ENCODE data around the gene KIAA2012.

KIAA2012 gene

DNA sequence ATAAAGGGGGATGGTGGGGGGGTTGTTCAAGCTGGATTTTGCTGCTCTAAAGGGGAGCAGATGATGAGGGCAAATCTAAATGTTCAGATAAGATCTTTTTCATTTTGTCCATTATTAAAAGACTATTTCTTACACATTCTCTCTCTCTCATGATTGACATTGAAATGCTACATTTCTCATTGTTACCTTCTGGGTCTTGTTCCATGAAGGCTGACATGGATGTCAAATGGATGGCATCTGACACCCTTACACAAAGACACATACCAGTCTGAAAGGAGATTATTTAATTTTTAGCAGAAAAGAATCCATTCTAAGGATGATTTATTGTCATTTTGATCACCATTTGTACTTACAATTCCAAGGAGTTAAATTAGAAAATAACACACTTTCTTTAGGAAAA is 28.3 kb upstream of the KIAA2012 start:
- CTCF ChIA-PET = interaction anchor here (1.5 kb wide), 1 partner anchor 12 kb away, joined by 3 read pairs; no protein-coding TSS in a partner anchor

GRCh38 chr2:202046572-202046971 is 26.5 kb upstream of the KIAA2012 start:
- POLR2A ChIA-PET = no interaction called here
- Histone ChIP-seq H3K4me3 (ENCODE audit: low read depth, low read length) (no peak overlapping the region), H3K9me3 (ENCODE audit: control insufficient read depth, insufficient read depth, low read depth, low read length) (no peaks in the 10 kb centered on the region), H3K36me3 (ENCODE audit: control insufficient read depth in 2 of 2, insufficient read depth in 1 of 2, low read length in 2 of 2) (no peaks in the 10 kb centered on the region), H3K4me1 (ENCODE audit: control insufficient read depth, insufficient read depth, low read length) (no peaks in the 10 kb centered on the region), H3K27ac (ENCODE audit: extremely low read depth, low read depth, low read length) (no peak overlapping the region)
- TF ChIP-seq SCRT2 (tag by site-specific recombination; IDR thresholded peaks at IDR 0.05) (peak; percentile 89), MZF1 (tag by site-specific recombination; IDR thresholded peaks at IDR 0.05; ENCODE audit: borderline replicate concordance) (no peak), GLIS1 (tag by site-specific recombination; IDR thresholded peaks at IDR 0.05) (peak; percentile 33; the same call in 1 of the 2 replicates), SCRT1 (tag by site-specific recombination; IDR thresholded peaks at IDR 0.05; ENCODE audit: borderline replicate concordance) (peak; percentile 51; the same call in 1 of the 2 replicates), ZIC2 (tag by site-specific recombination; IDR thresholded peaks at IDR 0.05) (peak; percentile 85)
- CTCF ChIA-PET = interaction anchor here (0.7 kb wide), 1 partner anchor 11 kb away, joined by 3 read pairs; no protein-coding TSS in a partner anchor

More for the DNA sequence above, 28.3 kb upstream of the KIAA2012 start:
- TF ChIP-seq ZNF830 (tag by site-specific recombination; IDR thresholded peaks at IDR 0.05; ENCODE audit: low read depth) (no peak), ZNF664 (tag by site-specific recombination; IDR thresholded peaks at IDR 0.05) (no peak)
- POLR2A ChIA-PET = no interaction called here
- Histone ChIP-seq H3K9me3 (ENCODE audit: control insufficient read depth, insufficient read depth, low read depth, low read length) (no peaks in the 10 kb centered on the region), H3K27ac (ENCODE audit: extremely low read depth, low read depth, low read length) (no peak overlapping the region), H3K36me3 (ENCODE audit: control insufficient read depth in 2 of 2, insufficient read depth in 1 of 2, low read length in 2 of 2) (no peaks in the 10 kb centered on the region), H3K4me3 (ENCODE audit: low read depth, low read length) (no peak overlapping the region), H3K4me1 (ENCODE audit: control insufficient read depth, insufficient read depth, low read length) (0 out of 2 replicates have a peak, but pooled peaks cover 4% of the 10 kb centered on the region)

DNA sequence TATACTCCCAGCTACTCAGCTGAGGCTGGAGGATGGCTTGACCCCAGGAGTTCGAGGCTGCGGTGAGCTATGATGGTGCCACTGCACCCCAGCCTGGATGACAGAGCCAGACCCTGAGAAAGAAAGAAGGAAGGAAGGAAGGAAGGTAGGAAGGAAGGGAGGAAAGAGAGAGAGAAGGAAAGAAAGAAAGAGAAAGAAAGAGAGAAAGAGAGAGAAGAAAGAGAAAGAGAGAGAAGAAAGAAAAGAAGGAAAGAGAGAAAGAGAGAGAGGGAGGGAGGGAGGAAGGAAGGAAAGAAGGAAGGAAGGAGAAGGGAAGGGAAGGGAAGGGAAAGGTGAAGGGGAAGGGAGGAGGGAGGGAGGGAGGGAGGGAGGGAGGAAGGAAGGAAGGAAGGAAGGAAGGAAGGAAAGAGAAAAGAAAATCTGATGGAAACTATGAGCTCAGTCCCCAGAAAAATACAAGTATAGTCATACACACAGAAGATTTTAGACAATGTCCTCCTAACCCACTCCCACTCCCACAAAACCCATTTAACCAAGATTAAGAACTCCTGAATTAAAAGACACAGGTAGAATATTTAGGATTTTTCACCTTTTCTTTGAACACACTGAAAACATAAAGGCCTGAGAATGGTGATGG is 23.8 kb upstream of the KIAA2012 start:
- CTCF ChIA-PET = no interaction called here
- no peak for TF ChIP-seq SP2 (tag by site-specific recombination; IDR thresholded peaks at IDR 0.05)
- TF ChIP-seq ZNF544 (tag by site-specific recombination; IDR thresholded peaks at IDR 0.05) = no peak
- TF ChIP-seq PRDM1 (tag by site-specific recombination; IDR thresholded peaks at IDR 0.05) = 0 out of 2 replicates have a peak, but pooled peaks have one; percentile 41
- TF ChIP-seq ZNF366 (tag by site-specific recombination; conservative IDR thresholded peaks at IDR 0.05) = peak; percentile 80
- POLR2A ChIA-PET = interaction anchor here (0.7 to 0.8 kb wide), 2 partner anchors 63 to 158 kb away, joined by 3 to 6 read pairs; no protein-coding TSS in a partner anchor
- no peak overlapping the region for H3K27ac ChIP-seq (ENCODE audit: extremely low read depth, low read depth, low read length)
- H3K4me1 ChIP-seq (ENCODE audit: control insufficient read depth, insufficient read depth, low read length) = no peaks in the 10 kb centered on the region
- H3K4me3 ChIP-seq (ENCODE audit: low read depth, low read length) = no peak overlapping the region
- no peaks in the 10 kb centered on the region for H3K36me3 ChIP-seq (ENCODE audit: control insufficient read depth in 2 of 2, insufficient read depth in 1 of 2, low read length in 2 of 2)
- H3K9me3 ChIP-seq (ENCODE audit: control insufficient read depth, insufficient read depth, low read depth, low read length) = no peaks in the 10 kb centered on the region

- CTCF ChIA-PET = no interaction called here
- Histone ChIP-seq H3K4me1 (ENCODE audit: control insufficient read depth, insufficient read depth, low read length) (no peaks in the 10 kb centered on the region), H3K36me3 (ENCODE audit: control insufficient read depth in 2 of 2, insufficient read depth in 1 of 2, low read length in 2 of 2) (no peaks in the 10 kb centered on the region), H3K27ac (ENCODE audit: extremely low read depth, low read depth, low read length) (no peak overlapping the region), H3K4me3 (ENCODE audit: low read depth, low read length) (no peak overlapping the region), H3K9me3 (ENCODE audit: control insufficient read depth, insufficient read depth, low read depth, low read length) (no peaks in the 10 kb centered on the region)
- POLR2A ChIA-PET = interaction anchor here (0.7 kb wide), 1 partner anchor 63 kb away, joined by 3 read pairs; no protein-coding TSS in a partner anchor
- TF ChIP-seq SP2 (tag by site-specific recombination; IDR thresholded peaks at IDR 0.05) (no peak), ZNF362 (tag by site-specific recombination; IDR thresholded peaks at IDR 0.05) (no peak), ZNF138 (tag by site-specific recombination; IDR thresholded peaks at IDR 0.05; ENCODE audit: borderline replicate concordance) (no peak), KLF7 (tag by site-specific recombination; IDR thresholded peaks at IDR 0.05; ENCODE audit: borderline replicate concordance) (no peak), ZBTB1 (tag by site-specific recombination; IDR thresholded peaks at IDR 0.05) (no peak), PATZ1 (tag by site-specific recombination; IDR thresholded peaks at IDR 0.05) (no peak), ZNF660 (tag by site-specific recombination; IDR thresholded peaks at IDR 0.05) (no peak), RBAK (tag by site-specific recombination; IDR thresholded peaks at IDR 0.05) (no peak), ZNF391 (tag by site-specific recombination; IDR thresholded peaks at IDR 0.05; ENCODE audit: borderline replicate concordance, low read depth) (no peak), MZF1 (tag by site-specific recombination; IDR thresholded peaks at IDR 0.05; ENCODE audit: borderline replicate concordance) (no peak), GLI4 (tag by site-specific recombination; IDR thresholded peaks at IDR 0.05) (no peak), SP7 (tag by site-specific recombination; IDR thresholded peaks at IDR 0.05) (no peak), ZSCAN16 (tag by site-specific recombination; IDR thresholded peaks at IDR 0.05) (no peak), ZNF654 (tag by site-specific recombination; IDR thresholded peaks at IDR 0.05; ENCODE audit: low read depth) (no peak), ZNF658 (tag by site-specific recombination; IDR thresholded peaks at IDR 0.05) (no peak)
These were observed 23.2 kb upstream of the KIAA2012 start for GRCh38 chr2:202049840-202050239.
